Heart right ventricle (tissue), 16 donors: ENCODE data around the gene SLC13A4. TPM values are rescaled to one million over a fixed set of nuclear protein-coding genes. Genes with fewer than 3 reads are reported as not detected.
A peak's percentile ranks its signal among the peaks of the same experiment; 100 is the strongest.
"Not testable (repeated sequence)": the region's sequence is repeated elsewhere in the genome, so short reads cannot be mapped to it uniquely, and the experiment has no call there.

Experiments
- ATAC-seq, 8 donors: fragments of 200-7000 bp; cut with Tn5 transposase; one replicate each; pipeline ENCODE4 v1.9.1; 2020; ENCODE audit warnings: mild to moderate bottlenecking in 8 of 8, moderate library complexity in 8 of 8, moderate number of reproducible peaks in 1 of 8
- DNase-seq, 2 donors: peaks; one replicate each; pipeline ENCODE4 v3.0.0-alpha.2; 2020
- H3K27ac ChIP-seq, 10 donors: fragments of 200-600 bp; sonication (generic) in 2 of 10; one replicate each; pipeline versions ENCODE4 v1.5.0 to v1.8.0; 2020 to 2022; ENCODE audit warnings: mild to moderate bottlenecking in 3 of 10
- H3K27me3 ChIP-seq, 7 donors: fragments of 200-600 bp; one replicate each; pipeline ENCODE4 v1.8.0; 2021 to 2022; ENCODE audit warnings: mild to moderate bottlenecking in 2 of 7
- H3K36me3 ChIP-seq, 9 donors: fragments of 200-600 bp; sonication (generic) in 1 of 9; one replicate each; pipeline versions ENCODE4 v1.5.0 to v1.8.0; 2020 to 2022; ENCODE audit warnings: mild to moderate bottlenecking in 2 of 9
- H3K4me1 ChIP-seq, 9 donors: fragments of 200-600 bp; sonication (generic) in 1 of 9; one replicate each; pipeline versions ENCODE4 v1.5.0 to v1.8.0; 2020 to 2022; ENCODE audit warnings: mild to moderate bottlenecking in 4 of 9
- H3K4me3 ChIP-seq, 10 donors: fragments of 200-600 bp; sonication (generic) in 2 of 10; one replicate each; pipeline versions ENCODE4 v1.5.0 to v1.8.0; 2020 to 2022; ENCODE audit warnings: mild to moderate bottlenecking in 7 of 10, moderate library complexity in 2 of 10
- H3K9me3 ChIP-seq, 11 donors: fragments of 200-600 bp in 10 of 11; sonication (generic) in 2 of 11; one replicate each; pipeline versions ENCODE4 v1.5.0 to v1.8.0; 2013 to 2022; ENCODE audit warnings: mild to moderate bottlenecking in 2 of 11, control low read depth in 1 of 11, moderate library complexity in 1 of 11
- WGBS, 2 donors: extraction: QIAGEN DNeasy Blood & Tissue Kit; methylation state at CpG; one replicate each; pipeline ENCODE4 v1.1.7; 2013; ENCODE audit warnings: inconsistent platforms in 1 of 2; 5-methylcytosine and 5-hydroxymethylcytosine counted together
- intact Hi-C, 10 donors: fragments of 100-400 bp; cut with DNase I; formaldehyde crosslinking; loops; one replicate each; pipeline versions ENCODE4 v1.11.1 to v1.14.2; 2022
- polyA plus RNA-seq, 2 donors: library from polyadenylated mRNA; stranded (reverse); fragments of 200-250 nt; gene quantifications; one replicate each; pipeline ENCODE4 v1.2.3, GENCODE V29; 2013
- total RNA-seq, 10 donors: library from RNA; stranded (reverse); fragmentation: NEBNext Ultra II Directional in 3 of 10; extraction: Animal tissue kit (Norgen Biotek cat#: 25700) in 3 of 10; gene quantifications; one replicate each; pipeline versions ENCODE4 v1.2.1 to v1.2.4, GENCODE V29; 2021 to 2023
- TF ChIP-seq, protein P1 (sequence below), 9 donors: fragments of 200-600 bp; sonication (generic) in 2 of 9; IDR thresholded peaks; one replicate each; pipeline versions ENCODE4 v1.5.0 to v1.8.0; 2021 to 2022; ENCODE audit warnings: antibody characterized with exemption in 9 of 9, mild to moderate bottlenecking in 5 of 9, moderate library complexity in 1 of 9
- donor health status: Arrhythmogenic right ventricular cardiomyopathy.
- donor health status: ischemic (EF 13 %, LVEDD 7.1; RV severe dilation, severe dysfunction).
- donor health status: healthy with polysubstance abuse.
- donor health status: DM: no; HTN: yes; CAD: no.
- donor health status: DM: no; HTN: no; CAD: no.
- donor health status: ischemic (EF 25% LVEDD 6.9; RV normal size, moderate dysfunction).
- donor health status: ischemic (EF 25% LVEDD 5.7; RV mildly dilated, moderate dysfunction).
- donor health status: healthy.
- donor health status: DM: yes; HTN: yes; CAD: no.
- donor health status: Ischemic cardiomyopathy.
- donor health status: ischemic (EF 35%, LVEDD 5.7; RV mildly dilated, moderate dysfunction).
- donor health status: nonischemic (EF 11% LVEDD 7.7; RV severe dilation, severe dysfunction).
- donor health status: DM: yes; HTN: yes; CAD: no.
- donor health status: PGD.
- donor health status: ischemic (EF 29% LVEDD 5.4; RV normal size, mild dysfunction).
- donor health status: nonischemic (EF 23%, LVEDD 6.1; RV moderate dilation, normal function).

Gene SLC13A4
- total and polyA plus RNA-seq, 12 donors: 0.08 to 2.8 (median 0.56) TPM; not detected in 2

DNA sequence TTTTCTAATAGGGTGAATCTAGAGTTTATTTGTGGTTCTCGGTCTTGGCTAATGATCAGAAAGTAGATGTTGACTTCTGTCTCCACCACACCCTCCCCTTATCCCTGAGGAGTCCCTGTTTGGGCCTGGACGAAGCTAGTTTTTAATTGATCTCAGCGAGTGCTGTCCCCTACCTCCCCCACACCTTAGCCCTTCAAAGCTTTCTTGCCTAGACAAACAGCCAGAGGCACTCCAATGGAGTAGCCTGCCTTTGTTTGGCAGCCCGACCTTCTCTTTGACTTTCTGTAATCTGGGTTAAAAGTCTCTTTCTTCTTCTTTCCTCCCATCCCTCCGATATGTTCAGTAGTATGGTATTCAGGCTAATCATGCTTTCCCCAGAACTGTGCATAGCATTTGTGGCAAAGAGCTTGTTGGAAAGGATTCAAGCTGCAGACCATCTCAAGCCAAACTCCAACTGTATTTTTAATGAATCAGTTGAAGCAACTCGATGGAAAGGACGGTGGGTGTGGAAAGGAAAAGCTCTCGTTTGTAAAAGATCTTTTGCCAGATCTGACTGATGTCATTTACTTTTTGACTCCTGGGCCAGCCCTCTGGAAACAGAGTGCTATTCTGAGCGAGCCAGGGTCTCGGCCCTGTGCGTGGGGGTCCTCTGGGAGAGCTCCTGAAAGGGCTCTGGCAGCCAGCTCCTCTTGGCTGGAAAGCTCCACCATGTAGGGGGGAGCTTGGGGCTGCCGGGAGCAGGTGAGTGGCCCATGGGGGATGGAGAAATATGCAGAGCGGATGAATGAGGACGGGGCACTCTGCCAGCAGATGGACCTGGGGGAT is 16.1 kb upstream of the SLC13A4 start:
- intact Hi-C loops: loop anchor here in 1 of 10 donors (5.0 kb wide), 1 partner anchor 257 kb away; no protein-coding TSS in a partner anchor
- peak in 1 of 2 donors; percentile 46 for DNase-seq
- H3K27me3 ChIP-seq: no peaks in the 10 kb centered on the region

GRCh38 chr7:135742371-135742770 is 14.4 kb upstream of the SLC13A4 start:
- WGBS, 2 donors: 84 to 92% methylated on average over 4 of the region's 4 CpGs
- H3K27ac ChIP-seq: peak overlapping the region in 5 of 10 donors; percentile 9 to 78 (median 30)
- H3K27me3 ChIP-seq: no peaks in the 10 kb centered on the region
- no peak overlapping the region for H3K4me3 ChIP-seq
- H3K9me3 ChIP-seq: no peaks in the 10 kb centered on the region
- DNase-seq (no peak), ATAC-seq (peak in 2 of 8 donors; percentile 31 to 34)
- intact Hi-C loops: loop anchor here in 1 of 10 donors (5.0 kb wide), 1 partner anchor 255 kb away; no protein-coding TSS in a partner anchor
- H3K4me1 ChIP-seq: peaks cover 4 to 81% (median 23%) of the 10 kb centered on the region in 9 donors
- no peaks in the 10 kb centered on the region for H3K36me3 ChIP-seq
- TF ChIP-seq, protein P1, sequence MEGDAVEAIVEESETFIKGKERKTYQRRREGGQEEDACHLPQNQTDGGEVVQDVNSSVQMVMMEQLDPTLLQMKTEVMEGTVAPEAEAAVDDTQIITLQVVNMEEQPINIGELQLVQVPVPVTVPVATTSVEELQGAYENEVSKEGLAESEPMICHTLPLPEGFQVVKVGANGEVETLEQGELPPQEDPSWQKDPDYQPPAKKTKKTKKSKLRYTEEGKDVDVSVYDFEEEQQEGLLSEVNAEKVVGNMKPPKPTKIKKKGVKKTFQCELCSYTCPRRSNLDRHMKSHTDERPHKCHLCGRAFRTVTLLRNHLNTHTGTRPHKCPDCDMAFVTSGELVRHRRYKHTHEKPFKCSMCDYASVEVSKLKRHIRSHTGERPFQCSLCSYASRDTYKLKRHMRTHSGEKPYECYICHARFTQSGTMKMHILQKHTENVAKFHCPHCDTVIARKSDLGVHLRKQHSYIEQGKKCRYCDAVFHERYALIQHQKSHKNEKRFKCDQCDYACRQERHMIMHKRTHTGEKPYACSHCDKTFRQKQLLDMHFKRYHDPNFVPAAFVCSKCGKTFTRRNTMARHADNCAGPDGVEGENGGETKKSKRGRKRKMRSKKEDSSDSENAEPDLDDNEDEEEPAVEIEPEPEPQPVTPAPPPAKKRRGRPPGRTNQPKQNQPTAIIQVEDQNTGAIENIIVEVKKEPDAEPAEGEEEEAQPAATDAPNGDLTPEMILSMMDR (IDR thresholded peaks at IDR 0.05): no peak

More for the DNA sequence above, 16.1 kb upstream of the SLC13A4 start:
- TF ChIP-seq, protein P1 (IDR thresholded peaks at IDR 0.05): no peak
- Histone ChIP-seq H3K4me3 (peak overlapping the region in 3 of 10 donors; percentile 10 to 18 (median 15)), H3K4me1 (peaks cover 4 to 73% (median 20%) of the 10 kb centered on the region in 9 donors), H3K36me3 (no peaks in the 10 kb centered on the region), H3K9me3 (no peaks in the 10 kb centered on the region), H3K27ac (peak overlapping the region in 9 of 10 donors; percentile 34 to 91 (median 68))
- 23 to 30% methylated on average over 14 of the region's 14 CpGs for WGBS, 2 donors
- peak in 6 of 8 donors; percentile 19 to 42 (median 26) for ATAC-seq

GRCh38 chr7:135741905-135742304 is 13.9 kb upstream of the SLC13A4 start:
- no peaks in the 10 kb centered on the region for H3K9me3 ChIP-seq
- peak overlapping the region in 6 of 10 donors; percentile 6 to 78 (median 22) for H3K27ac ChIP-seq
- no peaks in the 10 kb centered on the region for H3K27me3 ChIP-seq
- TF ChIP-seq, protein P1 (IDR thresholded peaks at IDR 0.05): no peak
- WGBS, 2 donors: 15 to 33% methylated on average over 2 of the region's 2 CpGs
- DNase-seq (peak in 1 of 2 donors; percentile 26), ATAC-seq (peak in 1 of 8 donors; percentile 51)
- H3K4me1 ChIP-seq: peaks cover 4 to 81% (median 23%) of the 10 kb centered on the region in 9 donors
- H3K36me3 ChIP-seq: peaks cover 0 to 2% (median 0%) of the 10 kb centered on the region in 9 donors
- no peak overlapping the region for H3K4me3 ChIP-seq
- intact Hi-C loops: loop anchor here in 1 of 10 donors (5.0 kb wide), 1 partner anchor 255 kb away; no protein-coding TSS in a partner anchor

- ATAC-seq: no peak
- Histone ChIP-seq H3K4me3 (no peak overlapping the region), H3K9me3 (no peaks in the 10 kb centered on the region), H3K27ac (peak overlapping the region in 7 of 10 donors; percentile 22 to 78 (median 65)), H3K36me3 (peaks cover 0 to 9% (median 0%) of the 10 kb centered on the region in 9 donors), H3K27me3 (no peaks in the 10 kb centered on the region), H3K4me1 (peaks cover 4 to 74% (median 23%) of the 10 kb centered on the region in 9 donors)
- DNase-seq: no peak
- intact Hi-C loops: loop anchor here in 1 of 10 donors (5.0 kb wide), 1 partner anchor 254 kb away; no protein-coding TSS in a partner anchor
- TF ChIP-seq, protein P1 (IDR thresholded peaks at IDR 0.05): no peak
- WGBS, 2 donors: 71 to 80% methylated on average over 3 of the region's 3 CpGs
Measured at GRCh38 chr7:135740889-135741288, 12.9 kb upstream of the SLC13A4 start.

- WGBS, 2 donors: 96 to 97% methylated on average over 10 of the region's 10 CpGs
- intact Hi-C loops, H3K4me3 ChIP-seq, H3K27ac ChIP-seq, H3K27me3 ChIP-seq, H3K9me3 ChIP-seq, ATAC-seq, DNase-seq: not testable (repeated sequence)
- H3K4me1 ChIP-seq: peaks cover 0 to 39% (median 5%) of the 10 kb centered on the region in 9 donors
- peaks cover 0 to 38% (median 0%) of the 10 kb centered on the region in 9 donors for H3K36me3 ChIP-seq
Measured at GRCh38 chr7:135737306-135737647, 9.3 kb upstream of the SLC13A4 start.
